MCF 10A (cell line): Measurements from ENCODE around the gene DNM1L. TPM values are rescaled to one million over a fixed set of nuclear protein-coding genes. Genes with fewer than 3 reads are reported as not detected.
A peak's percentile ranks its signal among the peaks of the same experiment; 100 is the strongest.
"Not testable (repeated sequence)": the region's sequence is repeated elsewhere in the genome, so short reads cannot be mapped to it uniquely, and the experiment has no call there.

ENCODE experiments used
- BruUV-seq: library from RNA; stranded (reverse); fragments of 400-500 nt; replicated peaks from 2 replicates; lab custom pipeline; 2021; lab: Mats Ljungman, UMichigan
- CTCF ChIA-PET: fragments of 300-600 bp; sonication (Branson Sonifier 250); formaldehyde crosslinking; extraction: SDS; loops from one replicate; lab custom pipeline; 2021; ENCODE audit warnings: antibody characterized with exemption, inconsistent platforms; lab: Yijun Ruan, JAX
- POLR2A ChIA-PET: fragments of 300-600, 350-650 bp; sonication (Branson Sonifier 250); formaldehyde crosslinking; extraction: SDS; loops from one replicate; lab custom pipeline; 2020; ENCODE audit warnings: antibody characterized with exemption, inconsistent platforms; lab: Yijun Ruan, JAX
- DNase-seq: peaks from one replicate; pipeline ENCODE4 v3.0.0-alpha.2; 2018; ENCODE audit not compliant: unreplicated experiment
- H3K27ac Mint-ChIP-seq: one replicate; pipeline ENCODE4 v1.8.0; 2022; ENCODE audit warnings: mild to moderate bottlenecking, low read depth, mixed read lengths; ENCODE audit not compliant: unreplicated experiment
- H3K27me3 Mint-ChIP-seq: one replicate; pipeline ENCODE4 v1.8.0; 2022; ENCODE audit warnings: mixed read lengths; ENCODE audit not compliant: insufficient read depth, unreplicated experiment
- H3K36me3 Mint-ChIP-seq: one replicate; pipeline ENCODE4 v1.8.0; 2022; ENCODE audit warnings: mild to moderate bottlenecking, moderate library complexity, mixed read lengths; ENCODE audit not compliant: insufficient read depth, unreplicated experiment
- H3K4me1 Mint-ChIP-seq: one replicate; pipeline ENCODE4 v1.8.0; 2022; ENCODE audit warnings: mixed read lengths; ENCODE audit not compliant: insufficient read depth, unreplicated experiment
- H3K4me3 Mint-ChIP-seq: one replicate; pipeline ENCODE4 v1.8.0; 2022; ENCODE audit warnings: mild to moderate bottlenecking, moderate library complexity, mixed read lengths; ENCODE audit not compliant: unreplicated experiment
- H3K9me3 Mint-ChIP-seq: one replicate; pipeline ENCODE4 v1.8.0; 2022; ENCODE audit warnings: mixed read lengths; ENCODE audit not compliant: unreplicated experiment
- intact Hi-C: fragments of 100-400 bp; cut with micrococcal nuclease; formaldehyde crosslinking; loops from 2 replicates; pipeline ENCODE4 v1.14.1; 2022
- total RNA-seq: library from RNA; stranded (reverse); gene quantifications from 2 replicates; pipeline ENCODE4 v1.2.3, GENCODE V29; 2022
- TF ChIP-seq, protein P1 (sequence below): fragments of 200-600 bp; IDR thresholded peaks from one replicate; pipeline ENCODE4 v1.8.0; 2022; ENCODE audit warnings: antibody characterized with exemption, mild to moderate bottlenecking; ENCODE audit not compliant: unreplicated experiment

Gene DNM1L
- total RNA-seq, 1 experiment from 2014 or later: 86.9 TPM

GRCh38 chr12:32698285-32698684 lies 19.2 kb downstream of the DNM1L start:
- intact Hi-C loops: no loop called here
- POLR2A ChIA-PET: interaction anchor here (0.7 to 0.9 kb wide), 2 partner anchors 10 to 13 kb away, joined by 3 read pairs; no protein-coding TSS in a partner anchor
- peaks cover 9% of the 10 kb centered on the region for H3K4me1 Mint-ChIP-seq
- H3K4me3 Mint-ChIP-seq: no peak overlapping the region
- BruUV-seq: no TSS peak
- H3K36me3 Mint-ChIP-seq: peaks cover 29% of the 10 kb centered on the region
- DNase-seq: no peak
- H3K9me3 Mint-ChIP-seq: peaks cover 13% of the 10 kb centered on the region
- CTCF ChIA-PET: no interaction called here
- H3K27me3 Mint-ChIP-seq: no peaks in the 10 kb centered on the region
- TF ChIP-seq, protein P1, sequence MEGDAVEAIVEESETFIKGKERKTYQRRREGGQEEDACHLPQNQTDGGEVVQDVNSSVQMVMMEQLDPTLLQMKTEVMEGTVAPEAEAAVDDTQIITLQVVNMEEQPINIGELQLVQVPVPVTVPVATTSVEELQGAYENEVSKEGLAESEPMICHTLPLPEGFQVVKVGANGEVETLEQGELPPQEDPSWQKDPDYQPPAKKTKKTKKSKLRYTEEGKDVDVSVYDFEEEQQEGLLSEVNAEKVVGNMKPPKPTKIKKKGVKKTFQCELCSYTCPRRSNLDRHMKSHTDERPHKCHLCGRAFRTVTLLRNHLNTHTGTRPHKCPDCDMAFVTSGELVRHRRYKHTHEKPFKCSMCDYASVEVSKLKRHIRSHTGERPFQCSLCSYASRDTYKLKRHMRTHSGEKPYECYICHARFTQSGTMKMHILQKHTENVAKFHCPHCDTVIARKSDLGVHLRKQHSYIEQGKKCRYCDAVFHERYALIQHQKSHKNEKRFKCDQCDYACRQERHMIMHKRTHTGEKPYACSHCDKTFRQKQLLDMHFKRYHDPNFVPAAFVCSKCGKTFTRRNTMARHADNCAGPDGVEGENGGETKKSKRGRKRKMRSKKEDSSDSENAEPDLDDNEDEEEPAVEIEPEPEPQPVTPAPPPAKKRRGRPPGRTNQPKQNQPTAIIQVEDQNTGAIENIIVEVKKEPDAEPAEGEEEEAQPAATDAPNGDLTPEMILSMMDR: no peak
- no peak overlapping the region for H3K27ac Mint-ChIP-seq

DNA sequence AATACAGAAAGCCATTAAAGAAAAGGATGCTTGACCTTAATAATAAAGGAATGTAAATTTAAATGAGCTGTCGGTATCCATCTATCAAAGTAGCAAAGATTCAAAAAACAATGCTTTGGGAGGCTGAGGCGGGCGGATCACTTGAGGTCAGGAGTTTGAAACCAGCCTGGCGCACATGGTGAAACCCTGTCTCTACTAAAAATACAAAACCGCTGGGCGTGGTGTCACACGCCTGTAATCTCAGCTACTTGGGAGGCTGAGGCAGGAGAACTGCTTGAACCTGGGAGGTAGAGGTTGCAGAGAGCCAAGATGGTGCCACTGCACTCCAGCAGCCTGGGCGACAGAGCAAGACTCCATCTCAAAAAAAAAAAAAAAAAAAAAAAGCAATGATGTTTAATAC lies 20.3 kb downstream of the DNM1L start:
- DNase-seq, H3K27me3 Mint-ChIP-seq, H3K4me3 Mint-ChIP-seq, intact Hi-C loops, H3K27ac Mint-ChIP-seq, H3K4me1 Mint-ChIP-seq, BruUV-seq: not testable (repeated sequence)
- ChIA-PET CTCF (interaction anchor here (0.6 to 1.3 kb wide), 4 partner anchors 9 to 658 kb away, joined by 3 to 5 read pairs (median 4); no protein-coding TSS in a partner anchor), POLR2A (interaction anchor here (1.6 kb wide), 1 partner anchor 9 kb away, joined by 5 read pairs; no protein-coding TSS in a partner anchor)
- H3K36me3 Mint-ChIP-seq: peaks cover 24% of the 10 kb centered on the region
- H3K9me3 Mint-ChIP-seq: peaks cover 13% of the 10 kb centered on the region

DNA sequence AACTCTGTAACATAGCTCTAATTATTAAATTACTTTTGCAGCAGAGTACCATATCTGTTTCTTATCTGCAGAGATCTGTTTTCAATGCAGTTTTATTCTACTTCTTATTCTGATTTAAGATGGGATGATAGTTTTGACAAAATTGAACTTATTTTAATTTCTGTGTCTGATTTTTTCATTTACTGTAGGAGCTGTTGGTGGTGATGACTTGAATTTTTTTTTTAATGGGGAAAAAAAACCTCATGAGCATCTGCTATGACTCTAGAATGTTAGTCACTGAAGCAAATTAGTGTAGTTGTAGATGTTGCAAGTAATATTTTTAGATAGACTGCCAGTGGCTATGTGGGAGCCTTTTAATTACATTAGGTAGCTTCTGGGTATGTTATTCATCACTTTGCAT lies 23.4 kb downstream of the DNM1L start:
- Mint-ChIP-seq H3K9me3 (no peaks in the 10 kb centered on the region), H3K4me1 (peaks cover 3% of the 10 kb centered on the region), H3K4me3 (no peak overlapping the region), H3K27me3 (no peaks in the 10 kb centered on the region), H3K36me3 (peaks cover 14% of the 10 kb centered on the region), H3K27ac (peak overlapping the region; percentile 31)
- intact Hi-C loops: no loop called here
- CTCF ChIA-PET: interaction anchor here (0.6 to 2.1 kb wide), 3 partner anchors 10 to 30 kb away, joined by 3 to 6 read pairs (median 3); no protein-coding TSS in a partner anchor
- POLR2A ChIA-PET: interaction anchor here (0.6 to 1.1 kb wide), 3 partner anchors 14 to 94 kb away, joined by 3 to 5 read pairs (median 5); no protein-coding TSS in a partner anchor
- no peak for DNase-seq
- no TSS peak for BruUV-seq
- TF ChIP-seq, protein P1: no peak

DNA sequence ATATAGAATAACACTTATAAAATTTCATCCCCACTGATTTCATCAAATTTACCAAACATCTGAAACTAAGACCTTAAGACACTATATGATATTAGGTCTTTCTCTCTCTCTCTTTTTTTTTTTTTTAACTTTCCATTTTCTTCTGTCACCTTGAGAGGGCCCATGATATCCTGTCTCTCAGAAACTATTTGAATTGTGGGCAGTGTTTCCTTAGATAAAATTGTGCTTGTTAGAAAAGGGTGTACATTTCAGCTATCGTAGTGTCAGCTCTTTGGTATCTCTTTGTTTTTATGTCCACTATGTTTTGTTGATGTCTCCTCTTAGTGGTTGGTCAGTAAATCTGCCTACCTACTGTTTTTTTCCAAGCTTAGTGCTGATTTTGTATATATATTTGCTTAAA lies 23.8 kb downstream of the DNM1L start:
- peaks cover 14% of the 10 kb centered on the region for H3K36me3 Mint-ChIP-seq
- no TSS peak for BruUV-seq
- H3K4me1 Mint-ChIP-seq: no peaks in the 10 kb centered on the region
- TF ChIP-seq, protein P1: no peak
- H3K9me3 Mint-ChIP-seq: no peaks in the 10 kb centered on the region
- intact Hi-C loops: no loop called here
- no peak overlapping the region for H3K4me3 Mint-ChIP-seq
- H3K27me3 Mint-ChIP-seq: no peaks in the 10 kb centered on the region
- POLR2A ChIA-PET: interaction anchor here (0.6 to 1.1 kb wide), 3 partner anchors 13 to 93 kb away, joined by 3 to 5 read pairs (median 5); no protein-coding TSS in a partner anchor
- DNase-seq: no peak
- H3K27ac Mint-ChIP-seq: peak overlapping the region; percentile 31
- CTCF ChIA-PET: interaction anchor here (0.6 to 2.1 kb wide), 4 partner anchors 11 to 246 kb away, joined by 3 to 6 read pairs (median 3); no protein-coding TSS in a partner anchor
